ENCODE results near the gene DUSP18.
"Not testable (repeated sequence)": the region's sequence is repeated elsewhere in the genome, so short reads cannot be mapped to it uniquely, and the experiment has no call there.

DUSP18 gene

DNA sequence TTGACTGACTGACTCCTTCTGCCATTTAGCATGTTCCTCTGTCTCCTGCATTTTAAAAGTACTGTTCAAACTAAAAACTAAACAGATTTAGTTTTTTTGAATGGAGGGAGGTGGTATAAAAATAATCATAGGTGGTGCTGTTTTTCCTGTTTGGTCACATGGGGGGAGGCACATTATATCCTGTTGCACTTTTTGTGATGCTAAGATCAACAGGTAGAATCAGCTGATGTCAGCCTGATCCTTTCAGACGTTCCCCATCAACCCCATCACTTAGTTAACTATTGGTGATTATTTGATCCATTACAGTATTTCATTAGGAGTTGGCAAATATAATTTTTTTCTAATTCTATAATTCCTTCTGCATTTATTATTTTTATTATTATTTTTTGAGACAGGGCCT, 21.9 kb upstream of the DUSP18 start:
- no peaks in the 10 kb centered on the region for H3K9me3 Mint-ChIP-seq
- H3K27me3 Mint-ChIP-seq = peaks cover 14% of the 10 kb centered on the region
- H3K36me3 Mint-ChIP-seq = no peaks in the 10 kb centered on the region
- no peak overlapping the region for H3K27ac Mint-ChIP-seq
- no peak overlapping the region for H3K4me3 Mint-ChIP-seq
- ATAC-seq = no peak
- peaks cover 6% of the 10 kb centered on the region for H3K4me1 Mint-ChIP-seq

DNA sequence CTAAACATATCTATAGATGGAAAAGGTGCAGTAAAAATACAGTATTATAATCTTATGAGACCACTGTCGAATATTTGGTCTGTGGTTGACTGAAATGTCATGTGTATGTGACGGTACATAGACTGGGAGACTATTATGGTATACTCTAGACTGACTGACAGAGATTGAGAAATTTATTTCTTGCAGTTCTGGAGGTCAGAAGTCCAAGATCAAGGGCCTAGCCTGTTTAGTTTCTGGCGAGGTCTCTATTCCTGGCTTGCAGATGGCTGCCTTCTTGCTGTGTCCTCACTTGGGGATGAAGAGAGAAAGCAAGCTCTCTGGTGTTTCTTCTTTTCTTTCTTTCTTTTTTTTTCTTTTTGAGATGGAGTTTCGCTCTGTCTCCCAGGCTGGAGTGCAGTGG, 19.7 kb upstream of the DUSP18 start:
- H3K4me1 Mint-ChIP-seq = no peaks in the 10 kb centered on the region
- ATAC-seq = no peak
- H3K4me3 Mint-ChIP-seq = no peak overlapping the region
- H3K9me3 Mint-ChIP-seq = no peaks in the 10 kb centered on the region
- no peaks in the 10 kb centered on the region for H3K36me3 Mint-ChIP-seq
- no peak overlapping the region for H3K27ac Mint-ChIP-seq
- peaks cover 12% of the 10 kb centered on the region for H3K27me3 Mint-ChIP-seq

DNA sequence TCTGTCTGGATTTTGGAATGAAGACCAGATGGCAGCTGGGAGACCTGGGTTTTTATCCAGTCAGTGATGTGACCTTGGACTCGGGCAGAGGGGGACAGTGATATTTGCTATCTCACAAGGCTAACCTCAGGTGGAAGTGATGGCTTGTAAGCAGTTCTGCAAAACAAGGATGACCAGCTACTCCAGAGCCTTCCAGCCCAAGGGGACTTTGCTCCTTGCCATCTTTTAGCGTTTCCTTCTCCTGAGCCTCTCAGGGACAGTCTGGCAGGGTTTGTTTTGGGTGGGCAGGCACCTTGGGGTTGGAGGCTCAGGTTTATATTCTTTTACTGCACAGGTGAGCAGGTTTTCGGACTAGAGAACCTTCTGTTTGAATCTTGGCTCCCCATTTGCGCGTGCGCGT, 17.5 kb upstream of the DUSP18 start:
- Mint-ChIP-seq H3K9me3 (no peaks in the 10 kb centered on the region), H3K36me3 (no peaks in the 10 kb centered on the region), H3K27me3 (peaks cover 14% of the 10 kb centered on the region), H3K4me1 (no peaks in the 10 kb centered on the region), H3K4me3 (no peak overlapping the region), H3K27ac (no peak overlapping the region)
- no peak for ATAC-seq

DNA sequence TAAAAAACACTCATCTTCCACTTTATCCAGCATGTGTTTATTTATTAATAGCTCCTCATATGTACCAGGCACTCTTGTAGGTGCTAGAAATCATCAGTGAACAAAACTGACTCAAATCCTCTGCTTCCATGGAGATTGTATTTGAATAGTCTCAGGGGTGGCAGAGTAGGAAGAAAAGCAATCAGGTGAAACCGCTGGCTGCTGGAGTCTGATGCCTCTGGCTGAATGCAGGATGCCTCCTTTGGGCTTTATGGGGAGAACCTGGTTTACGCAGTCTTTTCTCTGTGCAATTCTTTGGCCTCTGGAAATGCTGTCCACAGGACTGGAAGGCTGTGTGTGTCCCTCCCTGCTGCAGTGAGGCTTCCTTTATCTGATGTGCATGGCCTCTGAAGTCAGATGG, 14.2 kb upstream of the DUSP18 start:
- Mint-ChIP-seq H3K27ac (no peak overlapping the region), H3K4me3 (no peak overlapping the region), H3K9me3 (no peaks in the 10 kb centered on the region), H3K27me3 (peaks cover 44% of the 10 kb centered on the region), H3K36me3 (no peaks in the 10 kb centered on the region), H3K4me1 (no peaks in the 10 kb centered on the region)
- ATAC-seq = no peak

DNA sequence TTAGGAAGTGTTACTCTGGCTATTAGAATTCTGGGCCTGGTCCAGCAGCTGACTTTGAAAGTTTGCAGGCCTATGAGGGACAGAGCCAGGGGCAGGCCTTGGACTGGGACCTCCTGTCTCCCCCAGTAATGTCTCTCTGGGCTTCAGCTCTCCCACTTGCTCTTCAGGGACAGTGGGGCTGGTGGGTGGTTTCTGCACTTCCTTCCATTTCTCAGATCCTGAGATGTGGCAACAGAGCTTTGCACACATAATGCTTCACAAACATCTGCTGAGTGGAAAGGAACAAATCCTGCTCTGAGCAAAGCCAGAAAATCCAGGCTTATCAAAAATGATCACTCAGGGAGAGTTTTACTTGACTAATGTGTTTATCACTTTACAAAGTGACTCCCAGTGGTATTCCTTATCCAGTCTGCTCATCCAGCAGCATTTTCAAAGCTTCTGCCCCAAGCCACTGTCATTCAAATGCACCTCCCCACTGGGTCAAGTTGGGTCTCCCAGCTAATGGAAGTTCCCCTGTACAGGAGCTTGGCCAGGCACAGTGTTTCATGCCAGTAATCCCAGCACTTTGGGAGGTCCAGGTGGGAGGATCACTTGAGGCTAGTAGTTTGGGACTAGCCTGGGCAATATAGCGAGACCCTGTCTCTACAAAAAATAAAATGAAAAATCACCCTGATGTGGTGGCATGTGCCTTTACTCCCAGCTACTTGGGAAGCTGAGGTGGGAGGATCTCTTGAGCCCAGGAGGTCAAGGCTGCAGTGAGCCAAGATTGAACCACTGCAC, 13.5 kb upstream of the DUSP18 start:
- no peaks in the 10 kb centered on the region for H3K36me3 Mint-ChIP-seq
- no peak overlapping the region for H3K27ac Mint-ChIP-seq
- no peaks in the 10 kb centered on the region for H3K4me1 Mint-ChIP-seq
- no peak for ATAC-seq
- H3K27me3 Mint-ChIP-seq = peaks cover 51% of the 10 kb centered on the region
- no peaks in the 10 kb centered on the region for H3K9me3 Mint-ChIP-seq
- H3K4me3 Mint-ChIP-seq = no peak overlapping the region

DNA sequence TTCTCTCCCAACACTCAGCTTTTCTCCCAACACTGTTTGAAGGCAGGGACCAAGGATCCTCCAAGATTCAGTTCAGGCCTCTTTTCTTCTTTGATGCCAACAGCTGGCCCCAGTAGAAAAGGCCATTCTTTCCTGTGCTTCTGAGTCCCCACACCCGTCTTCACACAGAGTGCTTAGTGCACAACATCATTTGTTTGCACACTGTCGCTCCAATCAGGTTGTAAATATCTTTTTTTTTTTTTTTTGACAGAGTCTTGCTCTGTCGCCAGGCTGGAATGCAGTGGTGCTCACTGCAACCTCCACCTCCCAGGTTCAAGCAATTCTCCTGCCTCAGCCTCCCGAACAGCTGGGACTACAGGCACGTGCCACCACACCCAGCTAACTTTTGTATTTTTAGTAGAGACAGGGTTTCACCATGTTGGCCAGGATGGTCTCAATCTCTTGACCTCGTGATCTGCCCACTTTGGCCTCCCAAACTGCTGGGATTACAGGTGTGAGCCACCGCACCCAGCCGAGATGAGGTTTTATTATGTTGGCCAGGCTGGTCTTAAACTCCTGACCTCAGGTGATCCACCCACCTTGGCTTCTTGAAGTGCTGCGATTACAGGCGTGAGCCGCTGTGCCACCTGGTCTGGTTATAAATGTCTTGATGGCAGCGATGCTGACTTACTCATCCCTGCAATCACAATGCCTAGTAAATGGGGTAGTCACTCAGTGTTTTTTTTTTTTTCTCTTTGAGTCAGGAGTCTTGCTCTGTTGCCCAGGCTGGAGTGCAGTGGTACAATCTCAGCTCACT, 12.4 kb upstream of the DUSP18 start:
- H3K36me3 Mint-ChIP-seq, ATAC-seq, H3K9me3 Mint-ChIP-seq, H3K4me1 Mint-ChIP-seq, H3K27ac Mint-ChIP-seq, H3K4me3 Mint-ChIP-seq: not testable (repeated sequence)
- peaks cover 52% of the 10 kb centered on the region for H3K27me3 Mint-ChIP-seq

DNA sequence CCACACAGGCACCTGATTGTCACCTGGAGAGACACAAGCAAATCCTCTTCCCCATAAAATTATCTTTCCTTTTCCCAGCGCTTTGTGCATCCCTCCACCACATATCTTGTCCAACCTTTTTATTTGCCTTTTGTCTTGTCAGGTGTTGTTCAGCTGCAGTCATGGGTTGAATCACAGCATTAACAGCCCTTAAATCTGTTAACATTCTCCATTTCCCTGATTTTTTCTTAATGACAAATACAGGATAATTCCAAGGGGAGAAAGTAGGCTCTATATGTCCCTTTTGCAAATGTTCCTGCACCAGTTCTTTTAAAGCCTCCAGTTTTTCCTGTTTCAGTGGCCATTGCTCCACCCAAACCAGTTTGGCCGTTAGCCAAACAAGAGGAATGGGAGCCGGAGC, 8.9 kb upstream of the DUSP18 start:
- H3K36me3 Mint-ChIP-seq, ATAC-seq, H3K4me1 Mint-ChIP-seq, H3K9me3 Mint-ChIP-seq, H3K4me3 Mint-ChIP-seq, H3K27ac Mint-ChIP-seq: not testable (repeated sequence)
- peaks cover 40% of the 10 kb centered on the region for H3K27me3 Mint-ChIP-seq

DNA sequence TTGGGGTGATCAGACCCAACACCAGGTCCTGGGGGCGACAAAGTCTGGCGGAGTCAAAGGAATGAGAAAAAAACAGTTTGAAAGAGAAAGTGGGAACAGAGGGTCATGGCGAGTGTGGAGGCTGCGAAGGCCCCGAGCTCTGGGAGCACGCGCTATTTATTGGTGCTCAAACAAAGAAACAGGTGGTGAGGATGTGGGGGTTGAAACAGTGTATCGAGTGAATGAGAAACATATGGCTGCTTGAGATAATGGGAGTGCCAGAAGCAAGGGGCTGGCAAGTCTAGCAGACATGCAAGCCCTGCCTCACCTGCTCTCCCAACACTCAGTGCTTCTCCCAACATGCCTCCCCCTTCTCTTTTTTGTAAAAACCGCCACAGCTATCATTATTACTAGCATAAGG, 7.8 kb upstream of the DUSP18 start:
- Mint-ChIP-seq H3K9me3 (no peaks in the 10 kb centered on the region), H3K4me3 (no peak overlapping the region)
- no peak for ATAC-seq

DNA sequence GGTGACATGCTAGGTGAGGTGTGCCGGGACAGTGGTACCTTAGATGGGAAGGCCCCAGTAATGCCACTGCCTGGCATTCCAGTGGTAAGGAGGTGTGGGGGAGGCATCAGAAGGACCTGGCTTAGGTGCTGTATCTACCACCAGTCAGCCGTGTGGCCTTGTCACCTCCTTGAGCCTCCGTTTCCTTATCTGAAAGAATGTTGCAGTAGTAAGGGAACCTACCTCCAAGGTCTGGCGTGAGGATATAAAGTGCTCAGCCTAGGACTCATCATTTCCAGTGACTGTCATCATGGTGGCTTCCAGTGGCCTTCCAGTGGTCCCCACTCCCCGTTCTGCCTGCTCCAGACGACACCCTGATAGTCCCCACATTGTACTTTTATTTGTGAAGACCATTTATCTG, 6.8 kb upstream of the DUSP18 start:
- H3K27me3 Mint-ChIP-seq = peaks cover 30% of the 10 kb centered on the region
- H3K4me1 Mint-ChIP-seq = no peaks in the 10 kb centered on the region
- no peaks in the 10 kb centered on the region for H3K36me3 Mint-ChIP-seq
- H3K4me3 Mint-ChIP-seq = no peak overlapping the region
- no peaks in the 10 kb centered on the region for H3K9me3 Mint-ChIP-seq
- ATAC-seq = no peak
- H3K27ac Mint-ChIP-seq = no peak overlapping the region

More for the DNA sequence above, 7.8 kb upstream of the DUSP18 start:
- Mint-ChIP-seq H3K4me1 (no peaks in the 10 kb centered on the region), H3K27me3 (peaks cover 40% of the 10 kb centered on the region), H3K36me3 (no peaks in the 10 kb centered on the region), H3K27ac (no peak overlapping the region)

DNA sequence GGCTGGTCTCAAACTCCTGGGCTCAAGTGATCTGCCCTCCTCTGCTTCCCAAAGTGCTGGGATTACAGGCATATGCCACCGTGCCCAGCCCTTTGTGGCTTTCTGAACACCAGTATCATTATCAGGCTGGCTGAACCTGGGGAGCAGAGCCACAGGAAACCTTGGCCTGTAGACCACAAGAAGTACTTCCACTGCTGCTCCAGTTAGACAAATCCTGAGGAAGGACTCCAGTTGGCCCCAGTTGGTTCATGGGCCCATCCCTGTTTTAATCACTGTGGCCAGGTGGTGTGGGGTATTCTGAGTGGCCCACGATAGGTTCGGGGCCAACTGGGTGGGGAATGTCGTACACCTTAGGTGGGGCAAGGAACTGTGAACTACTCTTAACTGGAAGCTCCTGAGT, 5.5 kb upstream of the DUSP18 start:
- H3K4me1 Mint-ChIP-seq = peaks cover 7% of the 10 kb centered on the region
- no peak overlapping the region for H3K27ac Mint-ChIP-seq
- ATAC-seq = no peak
- H3K9me3 Mint-ChIP-seq = no peaks in the 10 kb centered on the region
- no peaks in the 10 kb centered on the region for H3K36me3 Mint-ChIP-seq
- no peak overlapping the region for H3K4me3 Mint-ChIP-seq
- peaks cover 21% of the 10 kb centered on the region for H3K27me3 Mint-ChIP-seq

DNA sequence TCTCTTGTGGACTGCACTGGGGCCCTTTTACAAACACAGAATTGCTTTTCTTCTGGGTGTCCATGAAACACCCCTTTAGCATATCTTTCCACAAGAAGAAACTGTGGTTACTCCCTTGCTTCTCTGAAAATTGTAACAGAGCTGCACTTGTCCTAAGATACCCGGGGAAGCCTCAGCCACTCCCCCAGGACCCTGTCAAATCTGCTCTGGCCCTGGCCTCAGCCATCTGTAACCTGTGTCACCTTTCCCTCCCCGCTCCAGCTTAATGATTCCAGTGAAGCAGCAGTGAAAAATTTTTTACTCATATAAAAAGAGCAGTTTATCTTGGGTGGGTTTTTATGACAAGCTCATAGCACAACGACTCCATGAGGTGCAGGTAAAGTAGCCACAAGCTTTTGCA, 3.4 kb upstream of the DUSP18 start:
- H3K27ac Mint-ChIP-seq = no peak overlapping the region
- peaks cover 19% of the 10 kb centered on the region for H3K4me1 Mint-ChIP-seq
- H3K4me3 Mint-ChIP-seq = no peak overlapping the region
- no peak for ATAC-seq
- H3K36me3 Mint-ChIP-seq = no peaks in the 10 kb centered on the region
- H3K27me3 Mint-ChIP-seq = no peaks in the 10 kb centered on the region
- no peaks in the 10 kb centered on the region for H3K9me3 Mint-ChIP-seq

DNA sequence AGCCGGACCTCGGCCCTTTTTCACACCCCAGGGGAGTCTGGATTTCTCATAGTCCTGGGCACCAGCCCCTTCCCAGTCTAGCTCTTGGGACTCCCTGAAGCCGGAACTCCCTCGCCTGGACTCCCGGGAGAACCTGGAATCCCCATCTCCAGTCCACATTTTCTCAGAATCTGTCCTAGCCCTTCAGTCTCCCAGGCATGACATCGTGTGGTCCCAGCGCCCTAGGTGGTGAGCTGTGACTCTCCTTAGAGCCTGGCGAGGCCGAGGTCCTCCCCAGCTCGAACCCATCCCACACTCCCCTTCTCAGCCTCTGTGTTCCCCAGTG, 673 bp upstream of the DUSP18 start:
- Mint-ChIP-seq H3K4me1 (peaks cover 27% of the 10 kb centered on the region), H3K36me3 (peaks cover 7% of the 10 kb centered on the region), H3K27me3 (no peaks in the 10 kb centered on the region), H3K27ac (peak overlapping the region; percentile 69), H3K4me3 (peak overlapping the region; percentile 93), H3K9me3 (no peaks in the 10 kb centered on the region)
- ATAC-seq = no peak

DNA sequence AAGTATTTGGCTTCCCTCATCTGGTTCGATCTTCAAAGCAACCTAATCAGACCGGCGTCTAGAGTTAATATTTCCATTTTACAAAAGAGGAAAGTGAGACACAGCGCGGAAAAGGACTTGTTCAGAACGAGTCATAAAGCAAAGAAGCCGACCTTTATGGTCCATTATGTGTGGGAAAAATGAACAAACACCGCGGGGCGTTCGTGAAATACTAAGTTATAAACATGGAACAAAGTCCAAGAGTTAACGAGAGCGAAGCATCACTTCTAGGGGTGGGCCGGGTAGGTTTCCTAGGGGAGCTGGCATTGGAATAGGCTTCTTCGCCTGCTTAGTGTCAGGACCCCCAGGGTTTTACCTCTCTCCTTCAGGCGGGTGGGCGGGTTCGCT, 575 bp downstream of the DUSP18 start:
- Mint-ChIP-seq H3K27me3 (no peaks in the 10 kb centered on the region), H3K4me1 (peaks cover 33% of the 10 kb centered on the region), H3K36me3 (peaks cover 20% of the 10 kb centered on the region), H3K9me3 (no peaks in the 10 kb centered on the region), H3K27ac (peak overlapping the region; percentile 69), H3K4me3 (peak overlapping the region; percentile 93)
- ATAC-seq = no peak

DNA sequence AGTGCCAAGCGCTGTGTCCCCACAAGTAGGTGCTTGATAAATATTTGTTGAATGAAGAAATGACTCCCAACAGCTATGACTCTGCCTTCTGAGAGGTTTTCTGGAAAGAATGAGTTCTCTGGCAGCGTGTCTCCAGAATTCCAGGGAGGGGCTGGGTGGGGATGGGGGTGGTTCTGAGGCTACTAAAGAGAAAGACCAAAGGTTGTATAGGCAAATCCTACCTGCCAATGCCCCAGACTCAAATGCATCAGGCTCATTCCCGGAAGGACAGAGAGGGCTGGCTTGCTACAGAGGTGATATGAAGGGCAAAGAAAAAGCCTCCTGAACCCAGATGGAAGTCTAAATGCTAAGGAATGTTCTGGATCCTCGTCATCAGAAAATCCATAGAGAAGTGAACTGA, 1.9 kb downstream of the DUSP18 start:
- Mint-ChIP-seq H3K27me3 (no peaks in the 10 kb centered on the region), H3K4me3 (no peak overlapping the region), H3K4me1 (peaks cover 33% of the 10 kb centered on the region), H3K27ac (no peak overlapping the region), H3K9me3 (no peaks in the 10 kb centered on the region), H3K36me3 (peaks cover 28% of the 10 kb centered on the region)
- no peak for ATAC-seq

DNA sequence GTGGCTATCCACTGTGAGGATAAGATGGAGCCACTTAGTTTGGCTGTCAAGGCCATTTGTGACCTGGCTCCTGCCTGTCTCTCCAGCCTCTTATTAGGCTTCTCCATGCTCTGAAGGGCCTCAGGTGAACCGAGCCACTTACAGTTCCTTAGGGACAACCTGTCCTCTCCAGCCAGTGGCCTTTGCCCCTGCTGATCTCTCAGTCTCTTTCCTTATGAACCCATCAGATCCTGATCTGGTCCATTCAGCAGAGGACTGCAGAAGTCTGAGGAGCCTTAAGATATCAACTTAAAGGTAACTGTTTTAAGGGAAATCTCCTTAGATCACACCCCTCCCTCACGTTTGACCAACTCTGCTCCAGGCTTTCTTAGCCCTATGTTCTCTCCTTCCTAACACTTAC, 2.4 kb downstream of the DUSP18 start:
- H3K4me3 Mint-ChIP-seq = no peak overlapping the region
- peaks cover 33% of the 10 kb centered on the region for H3K4me1 Mint-ChIP-seq
- H3K9me3 Mint-ChIP-seq = no peaks in the 10 kb centered on the region
- H3K27me3 Mint-ChIP-seq = no peaks in the 10 kb centered on the region
- no peak for ATAC-seq
- H3K27ac Mint-ChIP-seq = no peak overlapping the region
- peaks cover 31% of the 10 kb centered on the region for H3K36me3 Mint-ChIP-seq

DNA sequence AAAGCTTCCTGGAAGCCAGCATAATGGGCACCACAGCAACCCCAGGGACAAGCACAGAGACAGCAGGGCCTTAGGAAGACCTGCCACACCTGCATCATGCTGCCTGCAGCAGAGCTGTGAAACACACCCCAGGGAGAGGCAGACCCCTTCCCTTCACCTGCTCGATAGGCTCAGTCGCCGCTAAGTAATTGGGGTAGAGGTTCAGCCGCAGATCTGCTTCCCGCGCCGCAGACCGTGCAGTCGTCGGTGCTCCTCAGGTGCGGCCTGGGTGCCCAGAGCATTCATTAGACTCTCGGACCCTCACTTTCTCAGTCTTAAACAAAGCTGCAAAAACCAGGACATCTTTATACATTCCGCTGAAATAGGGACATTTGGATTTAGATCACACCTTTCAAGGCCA, 2.9 kb downstream of the DUSP18 start:
- Mint-ChIP-seq H3K36me3 (peaks cover 36% of the 10 kb centered on the region), H3K4me3 (no peak overlapping the region), H3K27me3 (no peaks in the 10 kb centered on the region), H3K27ac (no peak overlapping the region), H3K9me3 (no peaks in the 10 kb centered on the region), H3K4me1 (peaks cover 33% of the 10 kb centered on the region)
- ATAC-seq = no peak
